HEK293 (cell line): ENCODE data around the gene ANK2.

Experiments used
- CTCF ChIP-seq: fragments of 450-650 bp; formaldehyde crosslinking; IDR thresholded peaks from 2 replicates; pipeline ENCODE4 v1.5.1; 2016; ENCODE audit warnings: missing biosample characterization, missing genetic modification characterization
- FEZF1 ChIP-seq: fragments of 450-650 bp; formaldehyde crosslinking; IDR thresholded peaks from 2 replicates; pipeline ENCODE4 v1.5.1; 2016; ENCODE audit warnings: missing biosample characterization, missing genetic modification characterization
- PATZ1 ChIP-seq: fragments of 450-650 bp; formaldehyde crosslinking; IDR thresholded peaks from 2 replicates; pipeline ENCODE4 v1.5.1; 2016; ENCODE audit warnings: missing biosample characterization, missing genetic modification characterization
- ZFHX2 ChIP-seq: fragments of 450-650 bp; formaldehyde crosslinking; conservative IDR thresholded peaks from 2 replicates; pipeline ENCODE4 v1.5.1; 2016; ENCODE audit warnings: missing biosample characterization, missing genetic modification characterization
- ZIC2 ChIP-seq: fragments of 450-650 bp; formaldehyde crosslinking; IDR thresholded peaks from 2 replicates; pipeline ENCODE4 v1.5.1; 2016; ENCODE audit warnings: missing biosample characterization, missing genetic modification characterization
- ZNF140 ChIP-seq: fragments of 450-650 bp; formaldehyde crosslinking; IDR thresholded peaks from 2 replicates; pipeline ENCODE4 v1.5.1; 2016; ENCODE audit warnings: missing biosample characterization, missing genetic modification characterization
- ZNF274 ChIP-seq, 2 experiments: fragments of 200-500 bp in 1 of 2; fragments of 450-650 bp in 1 of 2; sonication (Bioruptor generic) in 1 of 2; formaldehyde crosslinking in 1 of 2; IDR thresholded peaks; 2 replicates each; pipeline versions ENCODE4 v1.5.1 to v1.6.1; 2014 to 2016; ENCODE audit warnings: borderline replicate concordance in 1 of 2, inconsistent platforms in 1 of 2, low read length in 1 of 2, missing biosample characterization in 1 of 2, missing genetic modification characterization in 1 of 2
- ZNF416 ChIP-seq: fragments of 450-650 bp; formaldehyde crosslinking; IDR thresholded peaks from 2 replicates; pipeline ENCODE4 v1.5.1; 2016; ENCODE audit warnings: missing biosample characterization, missing genetic modification characterization
- ZNF585B ChIP-seq: fragments of 450-650 bp; formaldehyde crosslinking; IDR thresholded peaks from 2 replicates; pipeline ENCODE4 v1.5.1; 2016; ENCODE audit warnings: missing biosample characterization, missing genetic modification characterization
- ZNF830 ChIP-seq: fragments of 450-650 bp; IDR thresholded peaks from 2 replicates; pipeline ENCODE4 v1.5.0; 2018; ENCODE audit warnings: missing biosample characterization, missing genetic modification characterization, low read depth, mild to moderate bottlenecking, moderate library complexity
- ZSCAN23 ChIP-seq: fragments of 450-650 bp; formaldehyde crosslinking; IDR thresholded peaks from 2 replicates; pipeline ENCODE4 v1.5.1; 2016; ENCODE audit warnings: missing biosample characterization, missing genetic modification characterization
- TF ChIP-seq, protein P1 (sequence below): fragments of 450-650 bp; formaldehyde crosslinking; IDR thresholded peaks from 2 replicates; pipeline ENCODE4 v1.5.1; 2016; ENCODE audit warnings: missing biosample characterization, missing genetic modification characterization, low read depth
- TF ChIP-seq, protein P2 (sequence below): fragments of 450-650 bp; formaldehyde crosslinking; IDR thresholded peaks from 2 replicates; pipeline ENCODE4 v1.5.1; 2016; ENCODE audit warnings: missing biosample characterization, missing genetic modification characterization

- no peak for TF ChIP-seq CTCF (tag by site-specific recombination)
- no peak for TF ChIP-seq ZFHX2 (tag by site-specific recombination)
- TF ChIP-seq, protein P1, sequence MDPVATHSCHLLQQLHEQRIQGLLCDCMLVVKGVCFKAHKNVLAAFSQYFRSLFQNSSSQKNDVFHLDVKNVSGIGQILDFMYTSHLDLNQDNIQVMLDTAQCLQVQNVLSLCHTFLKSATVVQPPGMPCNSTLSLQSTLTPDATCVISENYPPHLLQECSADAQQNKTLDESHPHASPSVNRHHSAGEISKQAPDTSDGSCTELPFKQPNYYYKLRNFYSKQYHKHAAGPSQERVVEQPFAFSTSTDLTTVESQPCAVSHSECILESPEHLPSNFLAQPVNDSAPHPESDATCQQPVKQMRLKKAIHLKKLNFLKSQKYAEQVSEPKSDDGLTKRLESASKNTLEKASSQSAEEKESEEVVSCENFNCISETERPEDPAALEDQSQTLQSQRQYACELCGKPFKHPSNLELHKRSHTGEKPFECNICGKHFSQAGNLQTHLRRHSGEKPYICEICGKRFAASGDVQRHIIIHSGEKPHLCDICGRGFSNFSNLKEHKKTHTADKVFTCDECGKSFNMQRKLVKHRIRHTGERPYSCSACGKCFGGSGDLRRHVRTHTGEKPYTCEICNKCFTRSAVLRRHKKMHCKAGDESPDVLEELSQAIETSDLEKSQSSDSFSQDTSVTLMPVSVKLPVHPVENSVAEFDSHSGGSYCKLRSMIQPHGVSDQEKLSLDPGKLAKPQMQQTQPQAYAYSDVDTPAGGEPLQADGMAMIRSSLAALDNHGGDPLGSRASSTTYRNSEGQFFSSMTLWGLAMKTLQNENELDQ (tag by site-specific recombination): no peak
- TF ChIP-seq ZNF585B (tag by site-specific recombination): no peak
- TF ChIP-seq ZNF140: no peak
- TF ChIP-seq, protein P2, sequence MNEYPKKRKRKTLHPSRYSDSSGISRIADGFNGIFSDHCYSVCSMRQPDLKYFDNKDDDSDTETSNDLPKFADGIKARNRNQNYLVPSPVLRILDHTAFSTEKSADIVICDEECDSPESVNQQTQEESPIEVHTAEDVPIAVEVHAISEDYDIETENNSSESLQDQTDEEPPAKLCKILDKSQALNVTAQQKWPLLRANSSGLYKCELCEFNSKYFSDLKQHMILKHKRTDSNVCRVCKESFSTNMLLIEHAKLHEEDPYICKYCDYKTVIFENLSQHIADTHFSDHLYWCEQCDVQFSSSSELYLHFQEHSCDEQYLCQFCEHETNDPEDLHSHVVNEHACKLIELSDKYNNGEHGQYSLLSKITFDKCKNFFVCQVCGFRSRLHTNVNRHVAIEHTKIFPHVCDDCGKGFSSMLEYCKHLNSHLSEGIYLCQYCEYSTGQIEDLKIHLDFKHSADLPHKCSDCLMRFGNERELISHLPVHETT: no peak
- no peak for TF ChIP-seq PATZ1
- TF ChIP-seq ZNF830 (tag by site-specific recombination): no peak
- no peak for TF ChIP-seq ZIC2 (tag by site-specific recombination)
- TF ChIP-seq ZNF416 (tag by site-specific recombination): no peak
- no peak for TF ChIP-seq FEZF1 (tag by site-specific recombination)
- no peak for TF ChIP-seq ZNF274 (IDR thresholded peaks at IDR 0.05; ENCODE audit: low read length)
- no peak for TF ChIP-seq ZNF274 (tag by site-specific recombination; IDR thresholded peaks at IDR 0.05; ENCODE audit: borderline replicate concordance)
- TF ChIP-seq ZSCAN23 (tag by site-specific recombination): no peak
Measured at GRCh38 chr4:113350576-113350975, 301.1 kb downstream of the ANK2 start.
